A549 (cell line): Measurements from ENCODE around the gene TYW1. TPM values are rescaled to one million over a fixed set of nuclear protein-coding genes. Genes with fewer than 3 reads are reported as not detected.
"Not testable (repeated sequence)": the region's sequence is repeated elsewhere in the genome, so short reads cannot be mapped to it uniquely, and the experiment has no call there.

ENCODE experiments used
- ATAC-seq, 2 experiments: fragments of 200-7000 bp in 1 of 2; fragments of >200 bp in 1 of 2; cut with Nextera tagmentation in 1 of 2; cut with Tn5 transposase in 1 of 2; 3 replicates each; pipeline versions ENCODE4 v1.8.0 to v1.9.1; 2018 to 2020; ENCODE audit warnings: mild to moderate bottlenecking in 1 of 2, moderate library complexity in 1 of 2
- CTCF ChIA-PET: fragments of 300-600 bp; sonication (Branson Sonifier 250); formaldehyde crosslinking; extraction: SDS; loops from one replicate; lab custom pipeline; 2021; ENCODE audit warnings: antibody characterized with exemption, inconsistent platforms; lab: Yijun Ruan, JAX
- POLR2A ChIA-PET: fragments of 350-600 bp; formaldehyde crosslinking; extraction: SDS; loops from one replicate; lab custom pipeline; 2021; ENCODE audit warnings: antibody characterized with exemption, inconsistent platforms; lab: Yijun Ruan, JAX
- DNase-seq, 2 experiments: peaks; one replicate each; pipeline versions ENCODE4 v3.0.0 to v3.0.0-alpha.2; 2011 to 2016; ENCODE audit warnings: low read depth in 1 of 2, low spot score in 1 of 2
- FAIRE-seq: peaks from 2 replicates; lab custom pipeline; 2011; peaks lifted over from hg19 to GRCh38; lab: Jason Lieb, UNC
- H3K27ac ChIP-seq, 2 experiments: fragments of >200 bp; sonication (Bioruptor Twin); formaldehyde crosslinking; 3 replicates each; pipeline ENCODE4 v1.5.1; 2016 to 2017
- H3K4me1 ChIP-seq: fragments of >200 bp; sonication (Bioruptor Twin); formaldehyde crosslinking; 3 replicates; pipeline ENCODE4 v1.6.1; 2016
- H3K4me2 ChIP-seq: fragments of >200 bp; sonication (Bioruptor Twin); formaldehyde crosslinking; 3 replicates; pipeline ENCODE4 v1.6.1; 2016
- H3K4me3 ChIP-seq: fragments of >200 bp; sonication (Bioruptor Twin); formaldehyde crosslinking; 3 replicates; pipeline ENCODE4 v1.5.1; 2016
- H3K9me3 ChIP-seq: fragments of >200 bp; sonication (Bioruptor Twin); formaldehyde crosslinking; 3 replicates; pipeline ENCODE4 v1.6.1; 2016
- BCL3 ChIP-seq: fragments of >200 bp; sonication (Bioruptor Twin); formaldehyde crosslinking; IDR thresholded peaks from 3 replicates; pipeline ENCODE4 v1.6.1; 2016
- BHLHE40 ChIP-seq: IDR thresholded peaks from 2 replicates; pipeline ENCODE4 v1.6.1; 2012; ENCODE audit warnings: low read depth, low read length, inconsistent platforms
- CTCF ChIP-seq: fragments of >200 bp; sonication (Bioruptor Twin); formaldehyde crosslinking; IDR thresholded peaks from 3 replicates; pipeline ENCODE4 v1.5.1; 2016
- KDM1A ChIP-seq: fragments of 200-600 bp; sonication (generic); IDR thresholded peaks from 2 replicates; pipeline ENCODE4 v1.6.1; 2016; ENCODE audit warnings: low read depth, mild to moderate bottlenecking
- RAD21 ChIP-seq, 2 experiments: fragments of >200 bp in 1 of 2; sonication (Bioruptor Twin) in 1 of 2; formaldehyde crosslinking in 1 of 2; IDR thresholded peaks in 1 of 2; conservative IDR thresholded peaks in 1 of 2; 2 replicates in 1 of 2; 3 replicates in 1 of 2; pipeline ENCODE4 v1.6.1; 2012 to 2018; ENCODE audit warnings: inconsistent platforms in 1 of 2
- SMC3 ChIP-seq: fragments of >200 bp; sonication (Bioruptor Twin); formaldehyde crosslinking; IDR thresholded peaks from 3 replicates; pipeline ENCODE4 v1.6.1; 2018; ENCODE audit warnings: inconsistent platforms
- WGBS: methylation state at CpG from one replicate; pipeline ENCODE4 v1.1.6; 2017; ENCODE audit errors: missing lambda C conversion rate; 5-methylcytosine and 5-hydroxymethylcytosine counted together
- polyA plus RNA-seq, 4 experiments: library from polyadenylated mRNA; depleted of rRNA in 3 of 4; stranded (reverse); fragments of >200 nt; fragmentation: RNase III in 1 of 4; extraction: RNeasy Plus Mini Kit Qiagen cat#74134 plus additional on column Dnase treatment in 1 of 4; gene quantifications; 2 replicates in 3 of 4; 3 replicates in 1 of 4; pipeline ENCODE4 v1.2.3, GENCODE V29; 2011 to 2017
- TF ChIP-seq, protein P1 (sequence below): fragments of 450-650 bp; IDR thresholded peaks from 2 replicates; pipeline ENCODE4 v1.6.1; 2014; ENCODE audit warnings: antibody characterized with exemption

The TYW1 gene
- polyA plus RNA-seq, 2 of the 4 experiments (the other 2 are of a cell fraction) = 15.3 to 26.9 TPM

- H3K27ac ChIP-seq, H3K9me3 ChIP-seq, H3K4me3 ChIP-seq, CTCF ChIA-PET, POLR2A ChIA-PET, DNase-seq, H3K4me1 ChIP-seq, H3K4me2 ChIP-seq, ATAC-seq: not testable (repeated sequence)
- FAIRE-seq = peak; percentile 59
- 87% methylated on average over 2 of the region's 2 CpGs for WGBS
These were observed 35.1 kb downstream of the TYW1 start for GRCh38 chr7:67031685-67032084.

DNA sequence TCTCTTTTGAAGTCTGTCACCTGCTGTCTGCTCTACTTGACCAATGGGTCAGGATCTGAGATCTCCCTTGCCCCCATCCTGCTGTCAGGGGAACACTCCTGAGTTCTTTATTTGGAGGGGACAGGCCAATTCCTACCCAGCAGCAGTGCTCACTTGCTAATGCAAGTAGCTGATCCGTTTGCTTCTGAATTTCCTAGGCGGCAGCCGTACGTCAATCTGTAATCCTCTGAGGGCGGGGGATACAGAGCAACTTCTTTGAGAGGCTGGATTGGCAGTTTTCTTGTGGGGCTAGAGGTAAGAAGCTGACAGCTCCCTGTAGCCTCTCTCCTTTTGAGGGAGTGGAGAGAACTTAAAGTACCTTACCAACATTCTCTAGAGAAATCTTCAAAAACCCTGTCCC lies 36.6 kb downstream of the TYW1 start:
- Histone ChIP-seq H3K4me3 (no peak overlapping the region), H3K4me1 (no peaks in the 10 kb centered on the region), H3K4me2 (no peak overlapping the region), H3K9me3 (peaks cover 7% of the 10 kb centered on the region; the same call in 1 of the 3 replicates), H3K27ac (no peak overlapping the region)
- ChIA-PET CTCF (no interaction called here), POLR2A (no interaction called here)
- ATAC-seq = no peak
- DNase-seq = no peak
- no peak for FAIRE-seq
- WGBS = 93% methylated on average over 5 of the region's 5 CpGs
- TF ChIP-seq, protein P1, sequence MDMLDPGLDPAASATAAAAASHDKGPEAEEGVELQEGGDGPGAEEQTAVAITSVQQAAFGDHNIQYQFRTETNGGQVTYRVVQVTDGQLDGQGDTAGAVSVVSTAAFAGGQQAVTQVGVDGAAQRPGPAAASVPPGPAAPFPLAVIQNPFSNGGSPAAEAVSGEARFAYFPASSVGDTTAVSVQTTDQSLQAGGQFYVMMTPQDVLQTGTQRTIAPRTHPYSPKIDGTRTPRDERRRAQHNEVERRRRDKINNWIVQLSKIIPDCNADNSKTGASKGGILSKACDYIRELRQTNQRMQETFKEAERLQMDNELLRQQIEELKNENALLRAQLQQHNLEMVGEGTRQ = no peak
- TF ChIP-seq KDM1A (no peak), BCL3 (no peak), BHLHE40 (no peak)

GRCh38 chr7:67036432-67037395 lies 40.1 kb downstream of the TYW1 start:
- DNase-seq, H3K9me3 ChIP-seq, FAIRE-seq, POLR2A ChIA-PET, ATAC-seq, H3K27ac ChIP-seq, H3K4me3 ChIP-seq, CTCF ChIA-PET, H3K4me2 ChIP-seq, H3K4me1 ChIP-seq: not testable (repeated sequence)
- WGBS = 90% methylated on average over 10 of the region's 10 CpGs

DNA sequence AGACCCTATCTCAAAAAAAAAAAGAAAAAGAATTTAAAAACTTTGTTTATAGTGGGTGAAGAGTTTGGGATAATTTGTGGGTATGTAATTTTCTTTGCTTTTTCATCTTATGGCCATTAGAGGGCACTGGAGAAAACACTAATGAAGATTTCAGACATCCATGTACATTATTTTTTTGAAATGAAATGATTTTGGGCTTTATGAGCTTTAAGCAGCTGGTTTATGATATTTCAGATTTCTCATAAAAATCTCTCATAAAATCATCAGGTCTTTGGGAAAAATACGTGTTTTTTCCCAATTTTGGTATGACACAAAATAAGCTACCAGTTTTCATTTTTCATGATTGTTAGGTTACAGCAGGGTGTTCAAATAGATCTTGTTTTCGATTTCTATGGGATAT lies 44.2 kb downstream of the TYW1 start:
- not testable (repeated sequence) for FAIRE-seq
- TF ChIP-seq CTCF (peak; percentile 55), RAD21 (conservative IDR thresholded peaks at IDR 0.05 in 1 of 2, IDR thresholded peaks at IDR 0.05 in 1 of 2) (peak; percentile 25 to 45; a peak in 3 of 5 replicates), SMC3 (0 out of 3 replicates have a peak, but pooled peaks have one; percentile 24)
- TF ChIP-seq, all 56 proteins: peak for 3; not testable (repeated sequence) for 53
- DNase-seq, ATAC-seq, H3K9me3 ChIP-seq, H3K4me3 ChIP-seq, H3K27ac ChIP-seq, H3K4me2 ChIP-seq: not testable (repeated sequence)
- POLR2A ChIA-PET = interaction anchor here (1.4 kb wide), 1 partner anchor 261 kb away, joined by 4 read pairs; no protein-coding TSS in a partner anchor
- CTCF ChIA-PET = interaction anchor here (0.6 to 1.2 kb wide), 11 partner anchors 12 to 887 kb away, joined by 3 to 4 read pairs (median 3); no protein-coding TSS in a partner anchor
- H3K4me1 ChIP-seq = peaks cover 18% of the 10 kb centered on the region
- 40% methylated on average over 2 of the region's 2 CpGs for WGBS
